Sigmoid colon (tissue), 4 donors: ENCODE results near the gene INTS11.

Source experiments
- CTCF ChIP-seq, 4 experiments: fragments of 450-650 bp in 3 of 4; fragments of 200-600 bp in 1 of 4; IDR thresholded peaks; one replicate each; pipeline ENCODE4 v1.5.1; 2016 to 2019; ENCODE audit warnings: antibody characterized with exemption in 4 of 4, mild to moderate bottlenecking in 3 of 4, moderate library complexity in 2 of 4
- POLR2AphosphoS5 ChIP-seq, 4 donors: sonication (generic); formaldehyde crosslinking; IDR thresholded peaks; one replicate each; pipeline ENCODE4 v1.6.1; 2017; ENCODE audit warnings: antibody characterized with exemption in 4 of 4

GRCh38 chr1:1344655-1345361, 20.3 kb upstream of the INTS11 start:
- TF ChIP-seq CTCF (IDR thresholded peaks at IDR 0.05) (peak in 1 of 4 experiments; percentile 33), POLR2AphosphoS5 (IDR thresholded peaks at IDR 0.05) (no peak)
